ENCODE results near the gene SEC24A. TPM values are rescaled to one million over a fixed set of nuclear protein-coding genes. Genes with fewer than 3 reads are reported as not detected.
"Not testable (repeated sequence)": the region's sequence is repeated elsewhere in the genome, so short reads cannot be mapped to it uniquely, and the experiment has no call there.

The SEC24A gene
- 11.0 TPM for polyA plus RNA-seq (2013)

- 0% methylated on average over 68 of the region's 69 CpGs for WGBS (ENCODE audit: insufficient coverage)
- Histone ChIP-seq H3K9me3 (ENCODE audit: control extremely low read depth in 1 of 5, control insufficient read depth in 4 of 5, insufficient read depth in 2 of 5, low read depth in 1 of 5, low read length in 4 of 5) (no peaks in the 10 kb centered on the region), H3K4me1 (ENCODE audit: control extremely low read depth in 1 of 4, control insufficient read depth in 4 of 4, insufficient read depth in 4 of 4, low read length in 3 of 4) (peaks cover 6 to 26% (median 15%) of the 10 kb centered on the region in 4 experiments), H3K4me3 (ENCODE audit: control insufficient read depth in 1 of 7, extremely low read depth in 1 of 7, insufficient read depth in 4 of 7, low read depth in 2 of 7, low read length in 6 of 7) (peak within 1 kb of the TSS; percentile 60 to 99 (median 94)), H3K27ac (ENCODE audit: insufficient read depth in 1 of 2, low read depth in 1 of 2, low read length in 2 of 2, poor library complexity in 1 of 2, severe bottlenecking in 2 of 2) (peak within 1 kb of the TSS; percentile 98), H3K36me3 (ENCODE audit: control insufficient read depth in 4 of 4, insufficient read depth in 4 of 4, low read length in 3 of 4) (peaks cover 0 to 2% (median 0%) of the 10 kb centered on the region in 4 experiments), H3K27me3 (replicated peaks in 2 of 5; ENCODE audit: control insufficient read depth in 4 of 5, insufficient read depth in 5 of 5, low read length in 4 of 5) (no peaks in the 10 kb centered on the region)
- POLR2A ChIA-PET = interaction anchor here (0.8 to 1.6 kb wide), 4 partner anchors 11 to 26 kb away, joined by 3 to 12 read pairs (median 6); partner anchors contain the start of gene SAR1B
- peak; percentile 93 to 96 (median 96) for DNase-seq
- CTCF ChIA-PET = interaction anchor here (0.8 to 1.0 kb wide), 2 partner anchors 15 to 18 kb away, joined by 4 read pairs; no protein-coding TSS in a partner anchor
These were observed at the start of gene SEC24A for GRCh38 chr5:134648425-134649162. SEC24A (plus strand) TSS chr5:134648785; CDS start chr5:134649077, 292 bp downstream.

- DNase-seq; H3K4me3 ChIP-seq (ENCODE audit: control insufficient read depth in 1 of 7, extremely low read depth in 1 of 7, insufficient read depth in 4 of 7, low read depth in 2 of 7, low read length in 6 of 7); H3K9me3 ChIP-seq (ENCODE audit: control extremely low read depth in 1 of 5, control insufficient read depth in 4 of 5, insufficient read depth in 2 of 5, low read depth in 1 of 5, low read length in 4 of 5); H3K27ac ChIP-seq (ENCODE audit: insufficient read depth in 1 of 2, low read depth in 1 of 2, low read length in 2 of 2, poor library complexity in 1 of 2, severe bottlenecking in 2 of 2); H3K36me3 ChIP-seq (ENCODE audit: control insufficient read depth in 4 of 4, insufficient read depth in 4 of 4, low read length in 3 of 4); POLR2A ChIA-PET; H3K27me3 ChIP-seq (replicated peaks in 2 of 5; ENCODE audit: control insufficient read depth in 4 of 5, insufficient read depth in 5 of 5, low read length in 4 of 5): not testable (repeated sequence)
- H3K4me1 ChIP-seq (ENCODE audit: control extremely low read depth in 1 of 4, control insufficient read depth in 4 of 4, insufficient read depth in 4 of 4, low read length in 3 of 4) = peaks cover under 1 to 11% (median 9%) of the 10 kb centered on the region in 4 experiments
- CTCF ChIA-PET = interaction anchor here (1.4 kb wide), 1 partner anchor 12 kb away, joined by 3 read pairs; no protein-coding TSS in a partner anchor
- WGBS (ENCODE audit: insufficient coverage) = 100% methylated on average over 1 of the region's 3 CpGs
These were observed 48.8 kb upstream of the SEC24A start for GRCh38 chr5:134599820-134600219.

GRCh38 chr5:134600600-134600999, 48.0 kb upstream of the SEC24A start:
- H3K27me3 ChIP-seq (replicated peaks in 2 of 5; ENCODE audit: control insufficient read depth in 4 of 5, insufficient read depth in 5 of 5, low read length in 4 of 5) = no peaks in the 10 kb centered on the region
- no peak overlapping the region for H3K27ac ChIP-seq (ENCODE audit: insufficient read depth in 1 of 2, low read depth in 1 of 2, low read length in 2 of 2, poor library complexity in 1 of 2, severe bottlenecking in 2 of 2)
- ChIA-PET CTCF (interaction anchor here (1.1 kb wide), 1 partner anchor 12 kb away, joined by 3 read pairs; no protein-coding TSS in a partner anchor), POLR2A (no interaction called here)
- H3K4me3 ChIP-seq (ENCODE audit: control insufficient read depth in 1 of 7, extremely low read depth in 1 of 7, insufficient read depth in 4 of 7, low read depth in 2 of 7, low read length in 6 of 7) = no peak overlapping the region
- H3K36me3 ChIP-seq (ENCODE audit: control insufficient read depth in 4 of 4, insufficient read depth in 4 of 4, low read length in 3 of 4) = peaks cover 0 to 12% (median 7%) of the 10 kb centered on the region in 4 experiments
- H3K9me3 ChIP-seq (ENCODE audit: control extremely low read depth in 1 of 5, control insufficient read depth in 4 of 5, insufficient read depth in 2 of 5, low read depth in 1 of 5, low read length in 4 of 5) = no peaks in the 10 kb centered on the region
- WGBS (ENCODE audit: insufficient coverage) = no CpG with 5 or more reads among the region's 3 CpGs
- H3K4me1 ChIP-seq (ENCODE audit: control extremely low read depth in 1 of 4, control insufficient read depth in 4 of 4, insufficient read depth in 4 of 4, low read length in 3 of 4) = peaks cover 0 to 3% (median 2%) of the 10 kb centered on the region in 4 experiments
- DNase-seq = no peak

GRCh38 chr5:134603059-134603458, 45.5 kb upstream of the SEC24A start:
- H3K36me3 ChIP-seq (ENCODE audit: control insufficient read depth in 4 of 4, insufficient read depth in 4 of 4, low read length in 3 of 4) = peaks cover 12 to 33% (median 23%) of the 10 kb centered on the region in 4 experiments

GRCh38 chr5:134604908-134605307, 43.7 kb upstream of the SEC24A start:
- Histone ChIP-seq H3K36me3 (ENCODE audit: control insufficient read depth in 4 of 4, insufficient read depth in 4 of 4, low read length in 3 of 4) (peaks cover 23 to 50% (median 37%) of the 10 kb centered on the region in 4 experiments), H3K4me1 (ENCODE audit: control extremely low read depth in 1 of 4, control insufficient read depth in 4 of 4, insufficient read depth in 4 of 4, low read length in 3 of 4) (no peaks in the 10 kb centered on the region), H3K9me3 (ENCODE audit: control extremely low read depth in 1 of 5, control insufficient read depth in 4 of 5, insufficient read depth in 2 of 5, low read depth in 1 of 5, low read length in 4 of 5) (no peaks in the 10 kb centered on the region), H3K27ac (ENCODE audit: insufficient read depth in 1 of 2, low read depth in 1 of 2, low read length in 2 of 2, poor library complexity in 1 of 2, severe bottlenecking in 2 of 2) (no peak overlapping the region), H3K27me3 (replicated peaks in 2 of 5; ENCODE audit: control insufficient read depth in 4 of 5, insufficient read depth in 5 of 5, low read length in 4 of 5) (no peaks in the 10 kb centered on the region), H3K4me3 (ENCODE audit: control insufficient read depth in 1 of 7, extremely low read depth in 1 of 7, insufficient read depth in 4 of 7, low read depth in 2 of 7, low read length in 6 of 7) (no peak overlapping the region)
- DNase-seq = no peak
- ChIA-PET CTCF (interaction anchor here (1.6 kb wide), 1 partner anchor 18 kb away, joined by 6 read pairs; no protein-coding TSS in a partner anchor), POLR2A (no interaction called here)
- no CpG with 5 or more reads among the region's 1 CpG for WGBS (ENCODE audit: insufficient coverage)

More at GRCh38 chr5:134603059-134603458, 45.5 kb upstream of the SEC24A start:
- WGBS (ENCODE audit: insufficient coverage) = 100% methylated on average over 1 of the region's 1 CpG
- no peaks in the 10 kb centered on the region for H3K4me1 ChIP-seq (ENCODE audit: control extremely low read depth in 1 of 4, control insufficient read depth in 4 of 4, insufficient read depth in 4 of 4, low read length in 3 of 4)
- H3K27ac ChIP-seq (ENCODE audit: insufficient read depth in 1 of 2, low read depth in 1 of 2, low read length in 2 of 2, poor library complexity in 1 of 2, severe bottlenecking in 2 of 2) = no peak overlapping the region
- no peak for DNase-seq
- no peak overlapping the region for H3K4me3 ChIP-seq (ENCODE audit: control insufficient read depth in 1 of 7, extremely low read depth in 1 of 7, insufficient read depth in 4 of 7, low read depth in 2 of 7, low read length in 6 of 7)
- H3K27me3 ChIP-seq (replicated peaks in 2 of 5; ENCODE audit: control insufficient read depth in 4 of 5, insufficient read depth in 5 of 5, low read length in 4 of 5) = no peaks in the 10 kb centered on the region
- H3K9me3 ChIP-seq (ENCODE audit: control extremely low read depth in 1 of 5, control insufficient read depth in 4 of 5, insufficient read depth in 2 of 5, low read depth in 1 of 5, low read length in 4 of 5) = no peaks in the 10 kb centered on the region
- CTCF ChIA-PET = interaction anchor here (0.7 kb wide), 1 partner anchor 11 kb away, joined by 3 read pairs; no protein-coding TSS in a partner anchor
- POLR2A ChIA-PET = no interaction called here

GRCh38 chr5:134606726-134607125, 41.9 kb upstream of the SEC24A start:
- Histone ChIP-seq H3K27me3 (replicated peaks in 2 of 5; ENCODE audit: control insufficient read depth in 4 of 5, insufficient read depth in 5 of 5, low read length in 4 of 5) (no peaks in the 10 kb centered on the region), H3K27ac (ENCODE audit: insufficient read depth in 1 of 2, low read depth in 1 of 2, low read length in 2 of 2, poor library complexity in 1 of 2, severe bottlenecking in 2 of 2) (no peak overlapping the region), H3K4me1 (ENCODE audit: control extremely low read depth in 1 of 4, control insufficient read depth in 4 of 4, insufficient read depth in 4 of 4, low read length in 3 of 4) (no peaks in the 10 kb centered on the region), H3K9me3 (ENCODE audit: control extremely low read depth in 1 of 5, control insufficient read depth in 4 of 5, insufficient read depth in 2 of 5, low read depth in 1 of 5, low read length in 4 of 5) (no peaks in the 10 kb centered on the region), H3K36me3 (ENCODE audit: control insufficient read depth in 4 of 4, insufficient read depth in 4 of 4, low read length in 3 of 4) (peaks cover 25 to 59% (median 46%) of the 10 kb centered on the region in 4 experiments), H3K4me3 (ENCODE audit: control insufficient read depth in 1 of 7, extremely low read depth in 1 of 7, insufficient read depth in 4 of 7, low read depth in 2 of 7, low read length in 6 of 7) (no peak overlapping the region)
- CTCF ChIA-PET = interaction anchor here (1.2 to 1.7 kb wide), 2 partner anchors 19 to 305 kb away, joined by 3 to 4 read pairs; no protein-coding TSS in a partner anchor
- POLR2A ChIA-PET = no interaction called here
- DNase-seq = no peak
- WGBS (ENCODE audit: insufficient coverage) = 100% methylated on average over 3 of the region's 5 CpGs

GRCh38 chr5:134608555-134608954, 40.0 kb upstream of the SEC24A start:
- ChIA-PET CTCF (interaction anchor here (1.3 to 2.5 kb wide), 3 partner anchors 12 to 48 kb away, joined by 3 to 6 read pairs (median 6); no protein-coding TSS in a partner anchor), POLR2A (no interaction called here)
- 96% methylated on average over 3 of the region's 3 CpGs for WGBS (ENCODE audit: insufficient coverage)
- no peaks in the 10 kb centered on the region for H3K27me3 ChIP-seq (replicated peaks in 2 of 5; ENCODE audit: control insufficient read depth in 4 of 5, insufficient read depth in 5 of 5, low read length in 4 of 5)
- H3K27ac ChIP-seq (ENCODE audit: insufficient read depth in 1 of 2, low read depth in 1 of 2, low read length in 2 of 2, poor library complexity in 1 of 2, severe bottlenecking in 2 of 2) = peak overlapping the region in 1 of 2 experiments; percentile 20
- DNase-seq = no peak
- H3K36me3 ChIP-seq (ENCODE audit: control insufficient read depth in 4 of 4, insufficient read depth in 4 of 4, low read length in 3 of 4) = peaks cover 27 to 67% (median 51%) of the 10 kb centered on the region in 4 experiments
- H3K9me3 ChIP-seq (ENCODE audit: control extremely low read depth in 1 of 5, control insufficient read depth in 4 of 5, insufficient read depth in 2 of 5, low read depth in 1 of 5, low read length in 4 of 5) = no peaks in the 10 kb centered on the region
- H3K4me1 ChIP-seq (ENCODE audit: control extremely low read depth in 1 of 4, control insufficient read depth in 4 of 4, insufficient read depth in 4 of 4, low read length in 3 of 4) = no peaks in the 10 kb centered on the region
- H3K4me3 ChIP-seq (ENCODE audit: control insufficient read depth in 1 of 7, extremely low read depth in 1 of 7, insufficient read depth in 4 of 7, low read depth in 2 of 7, low read length in 6 of 7) = no peak overlapping the region
